Measurements from ENCODE around the gene CLMN. TPM values are rescaled to one million over a fixed set of nuclear protein-coding genes. Genes with fewer than 3 reads are reported as not detected.

CLMN gene
- total RNA-seq, 1 donor: 1.1 TPM

DNA sequence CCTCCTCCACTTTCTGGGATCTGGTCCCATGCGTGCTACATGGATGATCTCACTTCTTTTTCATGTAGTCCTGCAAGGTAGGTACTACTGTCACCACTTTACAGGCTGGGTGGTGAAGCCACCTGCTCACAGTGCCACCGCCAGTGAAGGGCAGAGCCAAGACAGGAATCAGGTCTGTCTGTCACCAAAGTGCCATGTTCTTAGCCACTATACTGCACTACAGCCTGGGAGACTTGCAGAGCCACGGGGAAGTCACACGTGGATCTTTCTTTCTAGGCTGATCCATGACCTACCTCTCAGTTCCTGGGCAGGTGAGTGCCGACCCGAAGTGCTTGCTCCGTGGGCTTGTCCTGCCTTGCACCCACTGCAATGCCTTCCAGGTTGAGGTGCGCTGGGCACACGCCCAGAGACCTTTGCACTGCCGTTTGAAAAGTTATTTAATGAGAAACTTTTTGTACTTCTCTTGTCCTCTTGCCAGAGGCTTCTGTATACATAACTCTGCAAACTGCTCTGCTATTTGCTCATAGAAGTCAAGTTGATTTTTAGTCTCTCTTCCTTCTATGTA lies 19.7 kb upstream of the CLMN start:
- Histone ChIP-seq H3K9me3 (ENCODE audit: low read depth, low read length) (no peaks in the 10 kb centered on the region), H2AFZ (ENCODE audit: low read length) (no peak overlapping the region), H3K79me2 (ENCODE audit: insufficient read depth, low read length) (no peaks in the 10 kb centered on the region), H3K4me1 (ENCODE audit: insufficient read depth, low read length) (no peaks in the 10 kb centered on the region), H3K36me3 (ENCODE audit: insufficient read depth, low read length) (no peaks in the 10 kb centered on the region), H3K4me3 (ENCODE audit: insufficient read depth, low read length) (no peak overlapping the region), H3K27ac (ENCODE audit: low read depth, low read length) (no peak overlapping the region), H3K27me3 (ENCODE audit: insufficient read depth, low read length) (peaks cover 4% of the 10 kb centered on the region), H4K20me1 (ENCODE audit: insufficient read depth, low read length) (no peaks in the 10 kb centered on the region), H3K4me2 (ENCODE audit: insufficient read depth, low read length) (no peak overlapping the region)
- TF ChIP-seq, protein P1, sequence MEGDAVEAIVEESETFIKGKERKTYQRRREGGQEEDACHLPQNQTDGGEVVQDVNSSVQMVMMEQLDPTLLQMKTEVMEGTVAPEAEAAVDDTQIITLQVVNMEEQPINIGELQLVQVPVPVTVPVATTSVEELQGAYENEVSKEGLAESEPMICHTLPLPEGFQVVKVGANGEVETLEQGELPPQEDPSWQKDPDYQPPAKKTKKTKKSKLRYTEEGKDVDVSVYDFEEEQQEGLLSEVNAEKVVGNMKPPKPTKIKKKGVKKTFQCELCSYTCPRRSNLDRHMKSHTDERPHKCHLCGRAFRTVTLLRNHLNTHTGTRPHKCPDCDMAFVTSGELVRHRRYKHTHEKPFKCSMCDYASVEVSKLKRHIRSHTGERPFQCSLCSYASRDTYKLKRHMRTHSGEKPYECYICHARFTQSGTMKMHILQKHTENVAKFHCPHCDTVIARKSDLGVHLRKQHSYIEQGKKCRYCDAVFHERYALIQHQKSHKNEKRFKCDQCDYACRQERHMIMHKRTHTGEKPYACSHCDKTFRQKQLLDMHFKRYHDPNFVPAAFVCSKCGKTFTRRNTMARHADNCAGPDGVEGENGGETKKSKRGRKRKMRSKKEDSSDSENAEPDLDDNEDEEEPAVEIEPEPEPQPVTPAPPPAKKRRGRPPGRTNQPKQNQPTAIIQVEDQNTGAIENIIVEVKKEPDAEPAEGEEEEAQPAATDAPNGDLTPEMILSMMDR (IDR thresholded peaks at IDR 0.05; ENCODE audit: extremely low read depth, low read depth, low read length): no peak
- DNase-seq (ENCODE audit: insufficient read length, low spot score, missing footprints): no peak

DNA sequence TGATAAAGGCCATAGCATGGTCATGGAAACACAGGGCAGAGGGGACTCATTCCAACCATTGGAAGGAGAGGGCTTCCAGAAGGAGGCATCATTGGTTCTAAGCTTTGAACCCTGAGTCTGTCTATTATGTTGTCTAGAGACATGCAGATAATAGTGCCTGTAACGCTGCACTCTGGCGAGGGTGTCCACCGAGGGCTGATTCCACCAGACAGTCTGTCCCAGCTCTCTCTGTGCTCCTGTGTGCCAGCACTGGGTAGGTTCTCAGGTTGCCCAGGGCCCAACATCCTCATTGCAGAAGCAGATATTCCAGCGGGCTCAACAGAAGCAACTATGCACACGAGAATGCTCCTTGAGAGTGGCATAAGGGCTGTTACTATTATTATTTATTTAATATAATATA lies 18.7 kb upstream of the CLMN start:
- Histone ChIP-seq H3K27ac (ENCODE audit: low read depth, low read length) (no peak overlapping the region), H3K4me1 (ENCODE audit: insufficient read depth, low read length) (no peaks in the 10 kb centered on the region), H2AFZ (ENCODE audit: low read length) (no peak overlapping the region), H4K20me1 (ENCODE audit: insufficient read depth, low read length) (no peaks in the 10 kb centered on the region), H3K27me3 (ENCODE audit: insufficient read depth, low read length) (peaks cover 4% of the 10 kb centered on the region), H3K36me3 (ENCODE audit: insufficient read depth, low read length) (no peaks in the 10 kb centered on the region), H3K9me3 (ENCODE audit: low read depth, low read length) (no peaks in the 10 kb centered on the region), H3K4me3 (ENCODE audit: insufficient read depth, low read length) (no peak overlapping the region), H3K4me2 (ENCODE audit: insufficient read depth, low read length) (no peak overlapping the region), H3K79me2 (ENCODE audit: insufficient read depth, low read length) (no peaks in the 10 kb centered on the region)
- DNase-seq (ENCODE audit: insufficient read length, low spot score, missing footprints): no peak
- TF ChIP-seq, protein P1 (IDR thresholded peaks at IDR 0.05; ENCODE audit: extremely low read depth, low read depth, low read length): no peak

DNA sequence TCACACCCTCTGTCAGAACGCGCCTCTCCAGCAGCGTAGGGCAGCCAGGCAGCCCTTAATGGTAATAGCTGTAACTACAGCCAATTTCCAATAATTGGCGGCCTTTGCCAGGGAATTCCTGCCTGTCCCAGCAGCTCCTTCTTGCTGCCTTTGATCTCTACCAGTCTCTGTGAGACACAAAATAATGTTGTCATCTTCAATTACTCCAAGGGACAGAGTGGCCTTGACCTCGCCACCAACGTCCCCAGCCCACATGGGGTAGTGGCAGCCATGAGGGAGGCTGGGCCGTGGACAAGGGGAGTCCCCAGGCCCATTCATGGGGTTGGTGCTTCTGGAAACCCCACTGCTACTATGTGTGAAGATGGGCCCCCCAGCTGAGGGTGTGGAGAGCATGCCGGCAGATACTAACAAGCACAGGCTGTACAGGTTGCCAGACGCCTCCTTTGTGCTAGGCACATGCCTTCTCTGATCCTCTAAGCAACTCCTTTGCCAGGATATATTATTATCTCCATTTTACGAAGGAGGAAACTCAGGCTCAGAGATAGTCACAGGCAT lies 17.4 kb upstream of the CLMN start:
- Histone ChIP-seq H2AFZ (ENCODE audit: low read length) (no peak overlapping the region), H3K4me3 (ENCODE audit: insufficient read depth, low read length) (no peak overlapping the region), H3K9me3 (ENCODE audit: low read depth, low read length) (no peaks in the 10 kb centered on the region), H3K27me3 (ENCODE audit: insufficient read depth, low read length) (peaks cover 4% of the 10 kb centered on the region), H4K20me1 (ENCODE audit: insufficient read depth, low read length) (no peaks in the 10 kb centered on the region), H3K4me1 (ENCODE audit: insufficient read depth, low read length) (no peaks in the 10 kb centered on the region), H3K4me2 (ENCODE audit: insufficient read depth, low read length) (no peak overlapping the region), H3K27ac (ENCODE audit: low read depth, low read length) (no peak overlapping the region), H3K79me2 (ENCODE audit: insufficient read depth, low read length) (no peaks in the 10 kb centered on the region), H3K36me3 (ENCODE audit: insufficient read depth, low read length) (no peaks in the 10 kb centered on the region)
- no peak for DNase-seq (ENCODE audit: insufficient read length, low spot score, missing footprints)
- TF ChIP-seq, protein P1 (IDR thresholded peaks at IDR 0.05; ENCODE audit: extremely low read depth, low read depth, low read length): no peak

DNA sequence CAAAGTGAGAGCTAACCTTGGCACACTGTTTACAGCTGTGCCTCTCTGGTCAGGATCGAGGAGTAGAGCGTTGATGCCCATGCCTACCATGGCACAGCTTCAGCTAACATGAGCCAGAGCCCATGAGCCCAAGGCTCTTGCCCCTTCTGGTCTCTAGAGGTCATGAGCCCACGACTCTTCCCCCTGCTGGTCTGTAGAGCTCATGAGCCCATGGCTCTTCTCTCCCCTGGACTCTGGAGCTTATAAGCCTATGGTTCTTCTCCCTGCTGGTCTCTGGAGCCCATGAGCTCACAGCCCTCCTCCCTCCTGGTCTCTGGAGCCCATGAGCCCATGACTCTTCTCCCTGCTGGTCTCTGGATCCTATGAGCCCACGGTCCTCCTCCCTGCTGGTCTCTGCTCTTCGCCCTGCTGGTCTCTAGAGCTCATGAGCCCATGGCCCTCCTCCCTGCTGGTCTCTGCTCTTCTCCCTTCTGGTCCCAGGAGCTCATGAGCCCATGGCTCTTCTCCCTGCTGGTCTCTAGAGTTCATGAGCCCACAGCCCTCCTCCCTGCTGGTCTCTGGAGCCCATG lies 16.6 kb upstream of the CLMN start:
- H3K36me3 ChIP-seq (ENCODE audit: insufficient read depth, low read length): no peaks in the 10 kb centered on the region
- no peaks in the 10 kb centered on the region for H3K79me2 ChIP-seq (ENCODE audit: insufficient read depth, low read length)
- H4K20me1 ChIP-seq (ENCODE audit: insufficient read depth, low read length): no peaks in the 10 kb centered on the region
- no peak overlapping the region for H3K4me2 ChIP-seq (ENCODE audit: insufficient read depth, low read length)
- no peak overlapping the region for H3K27ac ChIP-seq (ENCODE audit: low read depth, low read length)
- H3K4me3 ChIP-seq (ENCODE audit: insufficient read depth, low read length): no peak overlapping the region
- peaks cover 4% of the 10 kb centered on the region for H3K27me3 ChIP-seq (ENCODE audit: insufficient read depth, low read length)
- H3K9me3 ChIP-seq (ENCODE audit: low read depth, low read length): no peaks in the 10 kb centered on the region
- TF ChIP-seq, protein P1 (IDR thresholded peaks at IDR 0.05; ENCODE audit: extremely low read depth, low read depth, low read length): no peak
- no peaks in the 10 kb centered on the region for H3K4me1 ChIP-seq (ENCODE audit: insufficient read depth, low read length)
- no peak for DNase-seq (ENCODE audit: insufficient read length, low spot score, missing footprints)
- no peak overlapping the region for H2AFZ ChIP-seq (ENCODE audit: low read length)
